Measurements from ENCODE around the gene BCAS3. TPM values are rescaled to one million over a fixed set of nuclear protein-coding genes. Genes with fewer than 3 reads are reported as not detected.
"Not testable (repeated sequence)": the region's sequence is repeated elsewhere in the genome, so short reads cannot be mapped to it uniquely, and the experiment has no call there.

Gene BCAS3
- total RNA-seq, 4 donors from 2014 or later, result 18.7 to 37.8 (median 24.9) TPM

DNA sequence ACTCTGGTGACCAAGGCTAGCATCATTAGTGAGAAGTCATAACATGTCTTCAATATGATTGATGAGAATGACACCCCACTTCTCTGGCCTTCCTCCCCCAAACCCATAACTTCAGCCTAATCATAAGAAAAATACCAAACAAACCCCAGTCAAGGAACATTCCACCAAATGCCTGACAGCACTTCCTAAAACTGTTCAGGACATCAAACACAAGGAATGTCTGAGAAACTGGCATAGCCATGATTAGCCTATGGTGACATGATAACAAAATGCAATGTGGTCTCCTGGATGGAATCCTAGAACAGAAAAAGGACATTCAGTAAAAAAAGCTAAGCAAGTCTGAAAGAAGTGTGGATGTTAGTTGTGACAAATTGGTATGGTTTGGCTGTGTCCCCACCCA is 749.9 kb downstream of the BCAS3 start:
- no peak for ATAC-seq (ENCODE audit: low FRiP score)
- DNase-seq (ENCODE audit: low spot score), result no peak
- TF ChIP-seq, protein P1, sequence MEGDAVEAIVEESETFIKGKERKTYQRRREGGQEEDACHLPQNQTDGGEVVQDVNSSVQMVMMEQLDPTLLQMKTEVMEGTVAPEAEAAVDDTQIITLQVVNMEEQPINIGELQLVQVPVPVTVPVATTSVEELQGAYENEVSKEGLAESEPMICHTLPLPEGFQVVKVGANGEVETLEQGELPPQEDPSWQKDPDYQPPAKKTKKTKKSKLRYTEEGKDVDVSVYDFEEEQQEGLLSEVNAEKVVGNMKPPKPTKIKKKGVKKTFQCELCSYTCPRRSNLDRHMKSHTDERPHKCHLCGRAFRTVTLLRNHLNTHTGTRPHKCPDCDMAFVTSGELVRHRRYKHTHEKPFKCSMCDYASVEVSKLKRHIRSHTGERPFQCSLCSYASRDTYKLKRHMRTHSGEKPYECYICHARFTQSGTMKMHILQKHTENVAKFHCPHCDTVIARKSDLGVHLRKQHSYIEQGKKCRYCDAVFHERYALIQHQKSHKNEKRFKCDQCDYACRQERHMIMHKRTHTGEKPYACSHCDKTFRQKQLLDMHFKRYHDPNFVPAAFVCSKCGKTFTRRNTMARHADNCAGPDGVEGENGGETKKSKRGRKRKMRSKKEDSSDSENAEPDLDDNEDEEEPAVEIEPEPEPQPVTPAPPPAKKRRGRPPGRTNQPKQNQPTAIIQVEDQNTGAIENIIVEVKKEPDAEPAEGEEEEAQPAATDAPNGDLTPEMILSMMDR (IDR thresholded peaks at IDR 0.05), result no peak

DNA sequence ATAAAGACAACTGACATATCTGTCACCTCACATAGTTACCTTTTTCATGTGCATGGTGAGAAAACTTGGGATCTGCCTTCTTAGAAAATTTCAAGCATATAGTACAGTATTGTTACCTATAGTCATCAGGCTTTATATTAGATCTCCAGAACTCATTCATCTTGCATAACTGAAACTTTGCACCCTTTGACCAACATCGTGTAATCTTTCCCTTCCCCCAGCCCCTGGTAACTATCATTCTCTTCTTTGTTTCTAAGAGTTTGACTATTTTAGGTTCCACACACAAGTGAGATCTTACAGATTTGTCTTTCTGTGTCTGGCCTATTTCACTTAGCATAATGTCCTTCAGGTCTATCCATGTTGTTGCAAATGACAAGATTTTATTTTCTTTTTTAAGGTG is 751.6 kb downstream of the BCAS3 start:
- TF ChIP-seq, protein P1 (IDR thresholded peaks at IDR 0.05), result no peak
- ATAC-seq (ENCODE audit: low FRiP score) (no peak), DNase-seq (ENCODE audit: low spot score) (no peak)

DNA sequence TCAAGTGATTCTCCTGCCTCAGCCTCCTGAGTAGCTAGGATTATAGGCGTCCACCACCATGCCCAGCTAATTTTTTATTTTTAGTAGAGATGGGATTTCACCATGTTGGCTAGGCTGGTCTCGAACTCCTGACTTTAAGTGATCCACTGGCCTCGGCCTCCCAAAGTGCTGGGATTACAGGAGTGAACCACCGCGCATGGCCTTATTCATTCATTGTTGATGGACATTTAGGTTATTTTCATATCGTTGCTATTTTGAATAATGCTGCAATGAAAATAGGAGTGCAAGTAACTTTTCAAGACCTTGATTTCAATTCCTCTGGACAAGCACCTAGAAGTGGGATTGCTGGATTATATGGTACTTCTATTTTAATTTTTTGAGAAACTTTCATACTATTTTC is 752.2 kb downstream of the BCAS3 start:
- ATAC-seq (ENCODE audit: low FRiP score); DNase-seq (ENCODE audit: low spot score): not testable (repeated sequence)

DNA sequence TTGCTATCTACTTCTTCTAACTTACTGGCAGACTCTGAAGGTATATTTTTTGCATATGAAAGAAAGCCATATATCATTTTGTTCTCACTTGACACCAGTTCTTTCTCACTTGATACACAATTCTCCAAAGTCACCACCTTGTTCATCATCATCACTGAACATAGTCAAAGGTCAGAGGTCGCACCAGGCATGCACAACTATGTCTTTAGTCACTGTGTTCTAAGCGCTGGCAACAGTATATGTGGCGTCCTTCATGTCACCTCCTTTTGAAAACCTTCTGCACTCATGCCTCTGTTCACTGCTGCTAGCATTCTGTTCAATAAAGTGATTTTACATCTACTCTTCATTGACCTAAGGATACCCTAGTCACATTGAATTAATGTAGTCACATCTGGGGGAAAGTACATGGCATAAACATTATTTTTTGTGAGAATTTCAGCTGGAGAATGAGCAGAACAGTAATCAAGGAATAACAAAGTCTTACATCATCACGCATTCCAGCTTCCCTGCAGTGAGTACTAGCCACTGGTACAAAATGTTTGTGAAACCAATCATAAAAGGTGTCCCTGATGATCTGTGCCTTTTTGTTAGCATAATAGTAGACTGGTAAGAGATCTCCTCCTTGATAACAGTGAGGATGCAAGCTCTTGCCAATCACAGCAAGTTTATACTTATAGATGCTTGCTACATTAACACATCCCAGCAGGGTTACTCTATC is 754.1 kb downstream of the BCAS3 start:
- DNase-seq (ENCODE audit: low spot score) (no peak), ATAC-seq (ENCODE audit: low FRiP score) (no peak)
- TF ChIP-seq, protein P1 (IDR thresholded peaks at IDR 0.05), result no peak

DNA sequence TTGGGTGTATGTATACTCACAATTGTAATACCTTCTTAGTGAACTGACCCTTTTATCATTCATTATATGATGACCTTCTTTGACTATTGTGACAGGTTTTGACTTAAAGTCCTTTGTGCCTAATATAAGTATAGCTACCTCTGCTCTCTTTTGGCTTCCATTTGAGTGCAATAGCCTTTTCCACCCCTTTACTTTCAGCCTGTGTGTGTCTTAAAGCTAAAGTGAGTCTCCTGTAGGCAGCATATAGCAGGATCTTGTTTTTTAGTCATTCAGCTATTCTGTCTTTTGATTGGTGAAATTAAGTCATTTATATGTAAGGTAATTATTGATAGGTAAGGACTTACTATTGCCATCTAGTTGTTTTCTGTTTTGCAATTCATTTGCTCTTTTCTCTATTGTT is 758.6 kb downstream of the BCAS3 start:
- DNase-seq (ENCODE audit: low spot score) (no peak), ATAC-seq (ENCODE audit: low FRiP score) (no peak)
- TF ChIP-seq, protein P1 (IDR thresholded peaks at IDR 0.05), result no peak

DNA sequence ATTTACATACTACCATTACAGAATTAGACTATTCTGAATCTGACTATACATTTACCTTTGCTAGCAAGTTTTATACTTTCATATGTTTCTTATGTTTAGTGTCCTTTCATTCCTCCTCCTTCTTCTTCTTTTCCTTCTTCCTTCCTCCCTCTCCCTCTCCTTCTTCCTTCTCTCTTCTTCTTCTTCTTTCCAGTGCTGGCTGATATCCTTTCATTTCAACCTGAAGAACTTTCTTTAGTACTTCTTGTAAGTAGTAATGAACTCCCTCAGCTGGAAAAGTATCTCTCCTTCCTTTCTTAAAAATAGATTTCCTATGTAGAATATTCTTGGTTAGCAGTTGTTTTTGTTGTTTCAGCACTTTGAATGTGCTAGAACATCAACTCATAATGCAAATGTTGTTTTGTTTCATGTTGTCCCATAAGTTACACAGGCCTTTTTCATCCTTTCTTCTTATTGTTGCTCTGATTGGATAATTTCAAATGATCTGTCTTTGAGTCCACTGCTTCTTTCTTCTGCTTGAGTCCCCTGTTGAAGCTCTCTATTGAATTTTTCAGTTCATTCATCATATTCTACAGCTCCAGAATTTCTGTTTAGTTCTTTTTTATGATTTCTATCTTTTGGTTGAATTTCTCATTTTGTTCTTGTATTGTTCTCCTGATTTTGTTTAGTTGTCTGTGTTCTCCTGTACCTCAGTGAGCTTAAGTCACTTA is 759.5 kb downstream of the BCAS3 start:
- ATAC-seq (ENCODE audit: low FRiP score), result no peak
- no peak for DNase-seq (ENCODE audit: low spot score)
- TF ChIP-seq, protein P1 (IDR thresholded peaks at IDR 0.05), result no peak

DNA sequence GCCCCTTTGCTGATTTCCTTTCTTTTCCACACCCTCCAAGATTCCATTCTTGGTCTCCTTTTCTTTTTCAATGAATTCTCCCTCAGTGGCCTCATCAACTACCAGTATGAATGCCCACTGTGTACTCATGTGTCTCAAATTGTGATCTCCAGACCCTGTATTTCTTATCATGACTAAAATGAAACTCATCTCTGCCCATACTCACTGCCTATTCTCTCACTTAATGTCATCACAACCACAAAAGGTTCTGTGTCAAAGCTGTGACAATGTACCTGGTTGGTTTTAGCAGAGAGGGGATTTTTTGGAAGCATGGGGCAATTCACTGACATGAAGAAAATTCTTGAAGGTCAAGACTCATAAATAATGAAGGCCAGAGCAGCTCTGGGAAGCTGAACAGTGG is 763.0 kb downstream of the BCAS3 start:
- ATAC-seq (ENCODE audit: low FRiP score), result no peak
- TF ChIP-seq, protein P1 (IDR thresholded peaks at IDR 0.05), result no peak
- DNase-seq (ENCODE audit: low spot score), result no peak

DNA sequence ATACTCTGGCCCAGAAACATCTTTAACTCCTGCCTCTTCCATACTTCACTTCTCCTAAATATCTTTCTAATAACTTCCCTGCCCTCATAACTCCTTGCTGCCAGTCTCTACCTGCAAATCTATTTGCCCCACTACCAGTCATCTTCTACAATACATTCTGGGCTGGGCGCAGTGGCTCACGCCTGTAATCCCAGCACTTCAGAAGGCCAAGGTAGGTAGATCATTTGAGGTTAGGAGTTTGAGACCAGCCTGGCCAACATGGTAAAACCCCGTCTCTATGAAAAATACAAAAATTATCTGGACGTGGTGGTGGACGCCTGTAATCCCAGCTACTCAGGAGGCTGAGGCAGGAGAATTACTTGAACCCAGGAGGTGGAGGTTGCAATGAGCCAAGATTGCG is 763.9 kb downstream of the BCAS3 start:
- ATAC-seq (ENCODE audit: low FRiP score); DNase-seq (ENCODE audit: low spot score): not testable (repeated sequence)
